ENCODE data around the gene CHST13. TPM values are rescaled to one million over a fixed set of nuclear protein-coding genes. Genes with fewer than 3 reads are reported as not detected.

CHST13 gene
- total RNA-seq, 5 donors from 2014 or later (not counting 1 experiment from before 2014, with no cell fraction given): 0.20 TPM; not detected in 4

- Histone ChIP-seq H3K4me3 (ENCODE audit: control insufficient read depth in 1 of 2, extremely low read depth in 1 of 2, low read length in 1 of 2) (no peak overlapping the region), H3K4me1 (ENCODE audit: control insufficient read depth in 1 of 2, extremely low read depth in 1 of 2, insufficient read depth in 2 of 2, low read length in 2 of 2) (peaks cover 3 to 21% of the 10 kb centered on the region in 2 experiments), H3K36me3 (ENCODE audit: control insufficient read depth in 2 of 2, extremely low read depth in 1 of 2, insufficient read depth in 1 of 2, low read length in 1 of 2) (no peaks in the 10 kb centered on the region), H3K9me3 (no peaks in the 10 kb centered on the region), H3K27ac (ENCODE audit: low read length) (no peak overlapping the region), H3K27me3 (replicated peaks in 1 of 2; ENCODE audit: control insufficient read depth in 2 of 2, extremely low read depth in 1 of 2, insufficient read depth in 2 of 2, low read length in 1 of 2) (peaks cover 0 to 12% of the 10 kb centered on the region in 2 experiments)
- Mint-ChIP-seq H3K27ac (no peak overlapping the region), H3K36me3 (no peaks in the 10 kb centered on the region), H3K4me3 (no peak overlapping the region), H3K4me1 (peaks cover 0 to 18% (median 4%) of the 10 kb centered on the region in 3 donors), H3K9me3 (no peaks in the 10 kb centered on the region), H3K27me3 (peaks cover 0 to 2% of the 10 kb centered on the region in 2 donors)
- CTCF ChIA-PET: no interaction called here
- DNase-seq (no peak), ATAC-seq (replicated peaks in 1 of 4) (no peak)
- POLR2A ChIA-PET: interaction anchor here in 1 of 2 donors (0.7 kb wide), 1 partner anchor 32 kb away, joined by 3 read pairs; no protein-coding TSS in a partner anchor
- 68% methylated on average over 7 of the region's 9 CpGs for WGBS (ENCODE audit: insufficient coverage)
These were observed 30.2 kb upstream of the CHST13 start for GRCh38 chr3:126493739-126494138.

GRCh38 chr3:126494204-126494969 is 29.6 kb upstream of the CHST13 start:
- Mint-ChIP-seq H3K36me3 (no peaks in the 10 kb centered on the region), H3K4me1 (peaks cover 0 to 21% (median 4%) of the 10 kb centered on the region in 3 donors), H3K27me3 (peaks cover 0 to 2% of the 10 kb centered on the region in 2 donors), H3K9me3 (no peaks in the 10 kb centered on the region), H3K4me3 (no peak overlapping the region), H3K27ac (no peak overlapping the region)
- peaks cover 3 to 27% of the 10 kb centered on the region in 2 experiments for H3K4me1 ChIP-seq (ENCODE audit: control insufficient read depth in 1 of 2, extremely low read depth in 1 of 2, insufficient read depth in 2 of 2, low read length in 2 of 2)
- H3K9me3 ChIP-seq: no peaks in the 10 kb centered on the region
- POLR2A ChIA-PET: no interaction called here
- no peak overlapping the region for H3K27ac ChIP-seq (ENCODE audit: low read length)
- ATAC-seq (replicated peaks in 1 of 4) (peak in 1 of 4 experiments; percentile 14), DNase-seq (no peak)
- H3K4me3 ChIP-seq (ENCODE audit: control insufficient read depth in 1 of 2, extremely low read depth in 1 of 2, low read length in 1 of 2): no peak overlapping the region
- CTCF ChIA-PET: no interaction called here
- peaks cover 0 to 11% of the 10 kb centered on the region in 2 experiments for H3K27me3 ChIP-seq (replicated peaks in 1 of 2; ENCODE audit: control insufficient read depth in 2 of 2, extremely low read depth in 1 of 2, insufficient read depth in 2 of 2, low read length in 1 of 2)
- 74% methylated on average over 12 of the region's 12 CpGs for WGBS (ENCODE audit: insufficient coverage)
- no peaks in the 10 kb centered on the region for H3K36me3 ChIP-seq (ENCODE audit: control insufficient read depth in 2 of 2, extremely low read depth in 1 of 2, insufficient read depth in 1 of 2, low read length in 1 of 2)

GRCh38 chr3:126494970-126495230 is 29.1 kb upstream of the CHST13 start:
- no peak for ATAC-seq (replicated peaks in 1 of 4)
- H3K27ac Mint-ChIP-seq: no peak overlapping the region

DNA sequence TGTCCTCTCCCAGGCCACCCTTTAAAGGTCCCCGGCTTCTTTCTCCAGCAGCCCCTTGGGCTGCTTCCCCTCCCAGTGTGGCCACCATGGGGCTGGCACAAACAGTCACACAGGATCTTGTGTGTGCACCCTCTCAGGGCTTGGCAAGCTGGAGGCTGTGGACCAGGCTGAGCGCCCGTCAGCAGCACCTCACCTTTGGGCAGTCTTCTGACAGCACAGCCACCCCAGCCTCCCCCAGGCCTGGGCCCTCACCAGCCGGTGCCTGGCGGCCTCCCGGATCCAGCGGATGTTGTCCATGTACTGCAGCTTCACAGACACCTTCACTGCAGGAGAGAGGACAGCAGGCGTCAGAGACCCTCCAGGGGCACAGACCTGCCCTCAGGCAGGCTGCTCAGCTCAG is 28.2 kb upstream of the CHST13 start:
- Histone ChIP-seq H3K27ac (ENCODE audit: low read length) (no peak overlapping the region), H3K27me3 (replicated peaks in 1 of 2; ENCODE audit: control insufficient read depth in 2 of 2, extremely low read depth in 1 of 2, insufficient read depth in 2 of 2, low read length in 1 of 2) (peaks cover 0 to 11% of the 10 kb centered on the region in 2 experiments), H3K4me1 (ENCODE audit: control insufficient read depth in 1 of 2, extremely low read depth in 1 of 2, insufficient read depth in 2 of 2, low read length in 2 of 2) (peaks cover 3 to 28% of the 10 kb centered on the region in 2 experiments), H3K36me3 (ENCODE audit: control insufficient read depth in 2 of 2, extremely low read depth in 1 of 2, insufficient read depth in 1 of 2, low read length in 1 of 2) (no peaks in the 10 kb centered on the region), H3K4me3 (ENCODE audit: control insufficient read depth in 1 of 2, extremely low read depth in 1 of 2, low read length in 1 of 2) (no peak overlapping the region), H3K9me3 (no peaks in the 10 kb centered on the region)
- ATAC-seq (replicated peaks in 1 of 4) (no peak), DNase-seq (no peak)
- POLR2A ChIA-PET: no interaction called here
- Mint-ChIP-seq H3K9me3 (no peaks in the 10 kb centered on the region), H3K4me3 (no peak overlapping the region), H3K36me3 (no peaks in the 10 kb centered on the region), H3K4me1 (peaks cover 0 to 21% (median 4%) of the 10 kb centered on the region in 3 donors), H3K27ac (no peak overlapping the region), H3K27me3 (peaks cover 0 to 2% of the 10 kb centered on the region in 2 donors)
- 83% methylated on average over 8 of the region's 8 CpGs for WGBS (ENCODE audit: insufficient coverage)
- CTCF ChIA-PET: interaction anchor here in 1 of 2 donors (0.6 kb wide), 1 partner anchor 925 kb away, joined by 4 read pairs; no protein-coding TSS in a partner anchor

More at GRCh38 chr3:126494970-126495230, 29.1 kb upstream of the CHST13 start:
- 67% methylated on average over 2 of the region's 6 CpGs for WGBS (ENCODE audit: insufficient coverage)
- Mint-ChIP-seq H3K27me3 (peaks cover 0 to 2% of the 10 kb centered on the region in 2 donors), H3K4me1 (peaks cover 0 to 21% (median 4%) of the 10 kb centered on the region in 3 donors), H3K36me3 (no peaks in the 10 kb centered on the region), H3K4me3 (no peak overlapping the region), H3K9me3 (no peaks in the 10 kb centered on the region)
- Histone ChIP-seq H3K9me3 (no peaks in the 10 kb centered on the region), H3K4me1 (ENCODE audit: control insufficient read depth in 1 of 2, extremely low read depth in 1 of 2, insufficient read depth in 2 of 2, low read length in 2 of 2) (peaks cover 3 to 28% of the 10 kb centered on the region in 2 experiments), H3K36me3 (ENCODE audit: control insufficient read depth in 2 of 2, extremely low read depth in 1 of 2, insufficient read depth in 1 of 2, low read length in 1 of 2) (no peaks in the 10 kb centered on the region), H3K27me3 (replicated peaks in 1 of 2; ENCODE audit: control insufficient read depth in 2 of 2, extremely low read depth in 1 of 2, insufficient read depth in 2 of 2, low read length in 1 of 2) (peaks cover 0 to 11% of the 10 kb centered on the region in 2 experiments), H3K4me3 (ENCODE audit: control insufficient read depth in 1 of 2, extremely low read depth in 1 of 2, low read length in 1 of 2) (no peak overlapping the region), H3K27ac (ENCODE audit: low read length) (no peak overlapping the region)
- ChIA-PET CTCF (no interaction called here), POLR2A (no interaction called here)
- no peak for DNase-seq

GRCh38 chr3:126496894-126497850 is 26.8 kb upstream of the CHST13 start:
- ATAC-seq (replicated peaks in 1 of 4): peak in 3 of 4 experiments; percentile 6 to 36 (median 34)
- no peak for DNase-seq

GRCh38 chr3:126497956-126498355 is 26.0 kb upstream of the CHST13 start:
- H3K4me3 Mint-ChIP-seq: no peak overlapping the region
- Histone ChIP-seq H3K9me3 (no peaks in the 10 kb centered on the region), H3K36me3 (ENCODE audit: control insufficient read depth in 2 of 2, extremely low read depth in 1 of 2, insufficient read depth in 1 of 2, low read length in 1 of 2) (no peaks in the 10 kb centered on the region), H3K4me1 (ENCODE audit: control insufficient read depth in 1 of 2, extremely low read depth in 1 of 2, insufficient read depth in 2 of 2, low read length in 2 of 2) (peaks cover 3 to 28% of the 10 kb centered on the region in 2 experiments), H3K4me3 (ENCODE audit: control insufficient read depth in 1 of 2, extremely low read depth in 1 of 2, low read length in 1 of 2) (no peak overlapping the region), H3K27ac (ENCODE audit: low read length) (no peak overlapping the region), H3K27me3 (replicated peaks in 1 of 2; ENCODE audit: control insufficient read depth in 2 of 2, extremely low read depth in 1 of 2, insufficient read depth in 2 of 2, low read length in 1 of 2) (peaks cover 0 to 11% of the 10 kb centered on the region in 2 experiments)
- no peaks in the 10 kb centered on the region for H3K9me3 Mint-ChIP-seq
- 88% methylated on average over 5 of the region's 6 CpGs for WGBS (ENCODE audit: insufficient coverage)
- ATAC-seq (replicated peaks in 1 of 4) (no peak), DNase-seq (no peak)
- H3K36me3 Mint-ChIP-seq: no peaks in the 10 kb centered on the region
- no peaks in the 10 kb centered on the region for H3K27me3 Mint-ChIP-seq
- ChIA-PET CTCF (no interaction called here), POLR2A (no interaction called here)
- H3K27ac Mint-ChIP-seq: no peak overlapping the region
- H3K4me1 Mint-ChIP-seq: peaks cover 0 to 21% (median 4%) of the 10 kb centered on the region in 3 donors

More at GRCh38 chr3:126496894-126497850, 26.8 kb upstream of the CHST13 start:
- Mint-ChIP-seq H3K27ac (peak overlapping the region in 1 of 2 donors; percentile 66), H3K4me3 (peak overlapping the region in 1 of 3 donors; percentile 1), H3K27me3 (no peaks in the 10 kb centered on the region), H3K9me3 (no peaks in the 10 kb centered on the region), H3K36me3 (no peaks in the 10 kb centered on the region), H3K4me1 (peaks cover 0 to 21% (median 4%) of the 10 kb centered on the region in 3 donors)
- no peak overlapping the region for H3K27ac ChIP-seq (ENCODE audit: low read length)
- no peaks in the 10 kb centered on the region for H3K9me3 ChIP-seq
- peaks cover 3 to 28% of the 10 kb centered on the region in 2 experiments for H3K4me1 ChIP-seq (ENCODE audit: control insufficient read depth in 1 of 2, extremely low read depth in 1 of 2, insufficient read depth in 2 of 2, low read length in 2 of 2)
- no peak overlapping the region for H3K4me3 ChIP-seq (ENCODE audit: control insufficient read depth in 1 of 2, extremely low read depth in 1 of 2, low read length in 1 of 2)
- CTCF ChIA-PET: interaction anchor here in 1 of 2 donors (0.6 kb wide), 1 partner anchor 26 kb away, joined by 3 read pairs; no protein-coding TSS in a partner anchor
- no peaks in the 10 kb centered on the region for H3K36me3 ChIP-seq (ENCODE audit: control insufficient read depth in 2 of 2, extremely low read depth in 1 of 2, insufficient read depth in 1 of 2, low read length in 1 of 2)
- POLR2A ChIA-PET: no interaction called here
- H3K27me3 ChIP-seq (replicated peaks in 1 of 2; ENCODE audit: control insufficient read depth in 2 of 2, extremely low read depth in 1 of 2, insufficient read depth in 2 of 2, low read length in 1 of 2): peaks cover 0 to 11% of the 10 kb centered on the region in 2 experiments
- WGBS (ENCODE audit: insufficient coverage): 68% methylated on average over 14 of the region's 21 CpGs

Measured in T-cell (primary cell).